Subcutaneous abdominal adipose tissue (tissue), 5 donors: Measurements from ENCODE around the gene PCDH20.
"Not testable (repeated sequence)": the region's sequence is repeated elsewhere in the genome, so short reads cannot be mapped to it uniquely, and the experiment has no call there.

Experiments
- H3K27ac ChIP-seq: one replicate; pipeline ENCODE4 v1.7.0; 2013; ENCODE audit warnings: low read depth, mild to moderate bottlenecking, inconsistent platforms, low read length, moderate library complexity
- H3K27me3 ChIP-seq, 5 donors: one replicate each; pipeline ENCODE4 v1.7.0; 2013; ENCODE audit warnings: low read length in 5 of 5, inconsistent platforms in 1 of 5; ENCODE audit not compliant: control insufficient read depth in 5 of 5, insufficient read depth in 4 of 5
- H3K36me3 ChIP-seq, 5 donors: one replicate each; pipeline ENCODE4 v1.7.0; 2013; ENCODE audit warnings: low read length in 5 of 5; ENCODE audit not compliant: control insufficient read depth in 5 of 5, insufficient read depth in 5 of 5
- H3K4me1 ChIP-seq, 5 donors: one replicate each; pipeline ENCODE4 v1.7.0; 2013; ENCODE audit warnings: low read length in 5 of 5, mild to moderate bottlenecking in 3 of 5, moderate library complexity in 1 of 5; ENCODE audit not compliant: control insufficient read depth in 5 of 5, insufficient read depth in 5 of 5
- H3K4me3 ChIP-seq, 5 donors: one replicate each; pipeline ENCODE4 v1.7.0; 2013; ENCODE audit warnings: low read length in 5 of 5, low read depth in 1 of 5
- H3K9ac ChIP-seq, 5 donors: one replicate each; pipeline ENCODE4 v1.7.0; 2013; ENCODE audit warnings: low read length in 5 of 5, mild to moderate bottlenecking in 4 of 5, moderate library complexity in 3 of 5
- H3K9me3 ChIP-seq, 5 donors: one replicate each; pipeline ENCODE4 v1.7.0; 2013; ENCODE audit warnings: low read length in 5 of 5; ENCODE audit not compliant: control insufficient read depth in 5 of 5
- donor health status: healthy.
- donor health status: healthy.
- donor health status: healthy.
- donor health status: healthy.
- donor health status: healthy.

Gene PCDH20

DNA sequence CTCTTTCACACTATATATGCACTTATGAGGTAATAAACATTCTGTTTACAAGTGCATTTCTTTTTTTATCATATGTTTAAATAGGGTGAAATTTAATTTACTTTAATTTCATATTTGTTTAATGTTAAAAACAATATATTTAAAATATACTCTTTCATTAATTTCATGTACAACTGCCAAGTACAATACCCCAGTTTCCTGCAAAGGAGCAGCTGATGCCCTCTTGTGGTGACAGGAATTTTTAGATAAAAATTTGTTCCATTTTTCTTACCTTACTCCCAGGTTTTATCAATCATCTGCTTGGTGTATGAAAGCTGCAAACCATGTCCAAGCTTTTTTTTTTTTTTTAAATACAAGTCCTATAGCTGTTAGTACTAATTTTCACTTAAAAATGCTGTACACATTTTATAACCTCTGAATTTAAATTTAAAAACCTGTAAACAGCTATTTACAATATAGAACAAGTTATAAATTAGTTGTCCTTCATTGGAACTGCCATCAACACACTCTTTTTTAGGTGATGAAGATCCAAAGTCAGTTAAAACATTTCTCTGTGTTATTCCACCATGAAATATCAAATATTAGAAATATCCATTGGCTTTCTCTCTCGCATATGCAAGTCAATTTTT lies 4.9 kb downstream of the PCDH20 start:
- no peak overlapping the region for H3K27ac ChIP-seq
- no peaks in the 10 kb centered on the region for H3K36me3 ChIP-seq
- no peaks in the 10 kb centered on the region for H3K9me3 ChIP-seq
- H3K4me3 ChIP-seq: no peak overlapping the region
- no peak overlapping the region for H3K9ac ChIP-seq
- peaks cover 15 to 32% (median 23%) of the 10 kb centered on the region in 5 donors for H3K27me3 ChIP-seq
- peaks cover 0 to 19% (median 17%) of the 10 kb centered on the region in 5 donors for H3K4me1 ChIP-seq

DNA sequence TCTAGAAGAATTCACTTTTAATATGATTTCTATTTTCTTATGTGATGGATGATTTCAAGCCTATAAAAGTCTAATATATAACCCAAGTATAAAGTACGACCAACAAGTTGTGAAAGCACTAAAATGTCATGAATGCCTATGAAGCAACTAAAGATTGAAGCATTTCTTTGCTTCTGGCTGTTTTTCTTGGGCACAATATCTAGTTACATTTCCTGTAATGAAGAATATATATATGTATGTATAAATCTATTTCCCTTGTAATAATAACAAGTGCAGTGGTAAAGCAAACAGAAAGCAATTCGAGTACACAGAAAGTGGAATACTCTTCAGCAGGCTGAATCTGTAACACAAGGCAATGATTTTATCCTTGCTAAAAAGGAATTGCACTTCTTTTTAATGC lies 5.4 kb downstream of the PCDH20 start:
- Histone ChIP-seq H3K9ac (no peak overlapping the region), H3K36me3 (no peaks in the 10 kb centered on the region), H3K4me3 (no peak overlapping the region), H3K27ac (no peak overlapping the region), H3K27me3 (peaks cover 15 to 31% (median 23%) of the 10 kb centered on the region in 5 donors), H3K4me1 (peaks cover 0 to 17% (median 14%) of the 10 kb centered on the region in 5 donors), H3K9me3 (no peaks in the 10 kb centered on the region)

DNA sequence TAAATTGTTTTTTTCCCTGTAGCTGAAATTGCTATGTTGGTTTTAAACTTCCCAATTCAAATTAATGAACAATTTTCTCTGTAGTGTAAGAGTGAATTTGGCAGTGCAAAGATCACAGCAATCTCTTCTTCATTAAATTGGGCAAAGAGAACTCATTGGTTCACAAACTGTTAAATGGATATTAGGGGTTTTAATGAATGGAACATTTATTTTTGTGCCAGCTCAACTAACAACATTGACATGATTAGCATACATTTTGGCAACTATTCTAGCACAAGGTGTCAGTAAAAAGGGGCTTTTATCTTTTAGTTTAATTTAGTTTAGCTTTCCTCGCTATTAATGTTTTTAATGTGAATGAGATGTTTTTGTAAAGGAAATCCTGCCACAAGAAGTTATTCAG lies 7.1 kb downstream of the PCDH20 start:
- H3K4me1 ChIP-seq: peaks cover 0 to 2% (median 1%) of the 10 kb centered on the region in 5 donors
- peaks cover 3 to 19% (median 15%) of the 10 kb centered on the region in 5 donors for H3K27me3 ChIP-seq
- H3K9me3 ChIP-seq: no peaks in the 10 kb centered on the region
- H3K9ac ChIP-seq: no peak overlapping the region
- no peak overlapping the region for H3K27ac ChIP-seq
- H3K36me3 ChIP-seq: no peaks in the 10 kb centered on the region
- H3K4me3 ChIP-seq: no peak overlapping the region

DNA sequence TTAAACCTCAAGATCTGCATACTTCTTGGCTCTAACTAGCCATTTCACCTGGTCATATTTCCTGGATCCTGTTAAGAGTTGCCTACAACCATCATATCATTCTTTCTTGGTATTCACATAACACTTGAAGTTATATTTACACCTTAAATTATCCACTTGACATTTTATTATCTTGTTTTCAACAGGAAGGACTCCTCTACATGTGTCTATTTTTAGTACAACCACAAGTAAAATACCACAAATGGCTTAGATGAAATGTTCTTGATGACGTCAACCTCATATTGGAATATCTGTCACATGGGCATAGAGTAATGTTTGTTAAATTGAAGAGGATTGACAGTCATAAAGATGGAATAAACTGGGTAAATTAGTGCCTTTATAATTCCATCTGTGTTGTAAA lies 9.4 kb downstream of the PCDH20 start:
- no peaks in the 10 kb centered on the region for H3K27me3 ChIP-seq
- no peaks in the 10 kb centered on the region for H3K9me3 ChIP-seq
- no peak overlapping the region for H3K27ac ChIP-seq
- H3K36me3 ChIP-seq: no peaks in the 10 kb centered on the region
- no peak overlapping the region for H3K4me3 ChIP-seq
- H3K9ac ChIP-seq: no peak overlapping the region
- H3K4me1 ChIP-seq: no peaks in the 10 kb centered on the region

DNA sequence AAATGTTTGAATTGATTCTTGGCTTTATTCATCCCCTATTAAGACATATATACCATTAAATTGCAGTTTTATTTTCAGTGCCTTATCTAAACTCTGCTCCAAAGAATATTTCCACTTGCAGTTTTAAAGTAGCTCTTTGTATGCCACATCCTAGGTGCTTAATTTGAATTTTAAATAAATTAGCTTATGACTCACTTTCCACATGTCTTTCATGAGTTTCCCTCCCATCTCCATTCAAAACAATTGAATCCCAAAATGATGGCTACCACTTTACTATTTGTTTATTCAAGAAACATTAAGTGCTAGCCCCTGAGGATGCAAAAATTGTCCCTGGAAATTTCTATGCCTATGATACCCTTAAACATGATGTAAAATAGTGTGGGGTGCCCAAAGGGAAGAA lies 19.5 kb downstream of the PCDH20 start:
- no peak overlapping the region for H3K9ac ChIP-seq
- H3K27me3 ChIP-seq: no peaks in the 10 kb centered on the region
- no peak overlapping the region for H3K4me3 ChIP-seq
- no peaks in the 10 kb centered on the region for H3K4me1 ChIP-seq
- no peaks in the 10 kb centered on the region for H3K9me3 ChIP-seq
- no peak overlapping the region for H3K27ac ChIP-seq
- H3K36me3 ChIP-seq: no peaks in the 10 kb centered on the region

- no peak overlapping the region for H3K4me3 ChIP-seq
Measured at GRCh38 chr13:61391426-61391825, 24.2 kb downstream of the PCDH20 start.

GRCh38 chr13:61387694-61388093 lies 28.0 kb downstream of the PCDH20 start:
- Histone ChIP-seq H3K9ac (no peak overlapping the region), H3K9me3 (no peaks in the 10 kb centered on the region), H3K27ac (no peak overlapping the region), H3K4me3 (no peak overlapping the region), H3K36me3 (no peaks in the 10 kb centered on the region), H3K4me1 (no peaks in the 10 kb centered on the region), H3K27me3 (no peaks in the 10 kb centered on the region)

More at GRCh38 chr13:61391426-61391825, 24.2 kb downstream of the PCDH20 start:
- H3K27ac ChIP-seq: no peak overlapping the region
- H3K9me3 ChIP-seq: no peaks in the 10 kb centered on the region
- no peaks in the 10 kb centered on the region for H3K27me3 ChIP-seq
- H3K4me1 ChIP-seq: no peaks in the 10 kb centered on the region
- no peak overlapping the region for H3K9ac ChIP-seq
- no peaks in the 10 kb centered on the region for H3K36me3 ChIP-seq

DNA sequence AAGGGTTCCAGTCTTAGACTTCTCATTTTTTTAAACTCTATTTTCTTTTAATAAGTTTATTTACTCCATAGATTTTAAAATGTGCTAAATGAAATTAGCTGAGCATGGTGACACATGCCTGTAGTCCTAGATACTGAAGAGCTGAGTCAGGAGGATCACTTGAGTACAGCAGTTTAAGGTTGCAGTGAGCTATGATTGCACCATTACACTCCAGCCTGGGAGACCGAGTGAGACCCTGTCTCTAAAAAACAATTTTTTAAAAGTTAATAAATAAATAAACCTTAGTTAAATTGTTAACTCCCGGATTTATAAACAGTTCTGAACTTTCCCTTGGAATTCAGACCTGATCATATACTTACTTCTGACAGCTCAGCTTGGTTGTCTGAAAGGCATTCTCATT lies 32.5 kb downstream of the PCDH20 start:
- H3K36me3 ChIP-seq: no peaks in the 10 kb centered on the region
- no peaks in the 10 kb centered on the region for H3K27me3 ChIP-seq
- no peak overlapping the region for H3K4me3 ChIP-seq

GRCh38 chr13:61370520-61370919 lies 45.1 kb downstream of the PCDH20 start:
- Histone ChIP-seq H3K36me3 (no peaks in the 10 kb centered on the region), H3K4me3 (no peak overlapping the region), H3K9ac (no peak overlapping the region), H3K9me3 (no peaks in the 10 kb centered on the region), H3K27ac (no peak overlapping the region), H3K4me1 (no peaks in the 10 kb centered on the region), H3K27me3 (no peaks in the 10 kb centered on the region)

More for the DNA sequence above, 32.5 kb downstream of the PCDH20 start:
- no peaks in the 10 kb centered on the region for H3K4me1 ChIP-seq
- no peak overlapping the region for H3K9ac ChIP-seq
- no peak overlapping the region for H3K27ac ChIP-seq
- H3K9me3 ChIP-seq: no peaks in the 10 kb centered on the region

DNA sequence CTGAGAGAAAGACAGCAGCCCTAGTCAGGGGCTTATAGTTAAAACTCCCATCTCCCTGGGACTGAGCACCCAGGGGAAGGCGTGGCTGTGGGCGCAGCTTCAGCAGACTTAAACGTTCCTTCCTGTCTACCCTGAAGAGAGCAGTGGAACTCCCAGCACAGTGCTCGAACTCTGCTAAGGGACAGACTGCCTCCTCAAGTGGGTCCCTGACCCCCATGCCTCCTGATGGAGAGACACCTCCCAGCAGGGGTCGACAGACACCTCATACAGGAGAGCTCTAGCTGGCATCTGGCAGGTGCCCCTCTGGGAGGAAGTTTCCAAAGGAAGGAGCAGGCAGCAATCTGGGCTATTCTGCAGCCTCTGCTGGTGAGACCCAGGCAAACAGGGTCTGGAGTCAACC lies 51.0 kb downstream of the PCDH20 start:
- H3K27me3 ChIP-seq, H3K4me3 ChIP-seq, H3K9me3 ChIP-seq, H3K4me1 ChIP-seq, H3K27ac ChIP-seq, H3K9ac ChIP-seq, H3K36me3 ChIP-seq: not testable (repeated sequence)
